DND-41 (cell line): Measurements from ENCODE around the gene EPS8L2.

Experiments used
- ATAC-seq: fragments of 200-7000 bp; cut with Tn5 transposase; 3 replicates; pipeline ENCODE4 v1.9.1; 2021; ENCODE audit warnings: low read depth; ENCODE audit not compliant: insufficient read depth
- DNase-seq: peaks from one replicate; pipeline ENCODE4 v3.0.0-alpha.2; 2020
- H2AFZ ChIP-seq: 2 replicates; pipeline ENCODE4 v1.6.0; 2012; ENCODE audit warnings: low read depth, low read length
- H3K27ac ChIP-seq: 2 replicates; pipeline ENCODE4 v1.5.1; 2012; ENCODE audit warnings: low read length, inconsistent platforms
- H3K27me3 ChIP-seq: fragments of 200-600 bp; sonication (generic); 2 replicates; pipeline ENCODE4 v1.6.0; 2012; ENCODE audit warnings: low read length, mild to moderate bottlenecking, inconsistent platforms; ENCODE audit not compliant: insufficient read depth, poor library complexity
- H3K36me3 ChIP-seq: 2 replicates; pipeline ENCODE4 v1.5.1; 2012; ENCODE audit warnings: low read length, inconsistent platforms; ENCODE audit not compliant: insufficient read depth
- H3K4me1 ChIP-seq: 2 replicates; pipeline ENCODE4 v1.5.1; 2012; ENCODE audit warnings: mild to moderate bottlenecking, low read length; ENCODE audit not compliant: insufficient read depth
- H3K4me2 ChIP-seq: 2 replicates; pipeline ENCODE4 v1.6.0; 2012; ENCODE audit warnings: mild to moderate bottlenecking, moderate library complexity, low read length, inconsistent platforms; ENCODE audit not compliant: insufficient read depth
- H3K4me3 ChIP-seq, 2 experiments: fragments of 200-600 bp in 1 of 2; shearing (Covaris generic) in 1 of 2; 2 replicates each; pipeline ENCODE4 v1.5.1; 2012 to 2016; ENCODE audit warnings: inconsistent platforms in 2 of 2, low read length in 2 of 2, mild to moderate bottlenecking in 2 of 2, low read depth in 1 of 2, moderate library complexity in 1 of 2
- H3K79me2 ChIP-seq: 2 replicates; pipeline ENCODE4 v1.6.0; 2012; ENCODE audit warnings: low read length, inconsistent platforms; ENCODE audit not compliant: insufficient read depth
- H3K9ac ChIP-seq: 2 replicates; pipeline ENCODE4 v1.6.0; 2012; ENCODE audit warnings: low read depth, mild to moderate bottlenecking, inconsistent platforms, low read length, moderate library complexity
- H3K9me3 ChIP-seq: 2 replicates; pipeline ENCODE4 v1.5.1; 2012; ENCODE audit warnings: low read length, moderate library complexity, mild to moderate bottlenecking, inconsistent platforms; ENCODE audit not compliant: insufficient read depth, severe bottlenecking
- H4K20me1 ChIP-seq: 2 replicates; pipeline ENCODE4 v1.6.0; 2012; ENCODE audit warnings: low read length; ENCODE audit not compliant: insufficient read depth
- EZH2 ChIP-seq: IDR thresholded peaks from 3 replicates; pipeline ENCODE4 v1.6.1; 2012; ENCODE audit warnings: borderline replicate concordance, low read depth, mild to moderate bottlenecking, moderate library complexity, low read length, inconsistent platforms; ENCODE audit not compliant: severe bottlenecking
- TF ChIP-seq, protein P1 (sequence below): IDR thresholded peaks from 2 replicates; pipeline ENCODE4 v1.5.1; 2012; ENCODE audit warnings: borderline replicate concordance, low read length, moderate library complexity, mild to moderate bottlenecking; ENCODE audit not compliant: poor library complexity, severe bottlenecking; ENCODE audit errors: extremely low read depth

EPS8L2 gene

DNA sequence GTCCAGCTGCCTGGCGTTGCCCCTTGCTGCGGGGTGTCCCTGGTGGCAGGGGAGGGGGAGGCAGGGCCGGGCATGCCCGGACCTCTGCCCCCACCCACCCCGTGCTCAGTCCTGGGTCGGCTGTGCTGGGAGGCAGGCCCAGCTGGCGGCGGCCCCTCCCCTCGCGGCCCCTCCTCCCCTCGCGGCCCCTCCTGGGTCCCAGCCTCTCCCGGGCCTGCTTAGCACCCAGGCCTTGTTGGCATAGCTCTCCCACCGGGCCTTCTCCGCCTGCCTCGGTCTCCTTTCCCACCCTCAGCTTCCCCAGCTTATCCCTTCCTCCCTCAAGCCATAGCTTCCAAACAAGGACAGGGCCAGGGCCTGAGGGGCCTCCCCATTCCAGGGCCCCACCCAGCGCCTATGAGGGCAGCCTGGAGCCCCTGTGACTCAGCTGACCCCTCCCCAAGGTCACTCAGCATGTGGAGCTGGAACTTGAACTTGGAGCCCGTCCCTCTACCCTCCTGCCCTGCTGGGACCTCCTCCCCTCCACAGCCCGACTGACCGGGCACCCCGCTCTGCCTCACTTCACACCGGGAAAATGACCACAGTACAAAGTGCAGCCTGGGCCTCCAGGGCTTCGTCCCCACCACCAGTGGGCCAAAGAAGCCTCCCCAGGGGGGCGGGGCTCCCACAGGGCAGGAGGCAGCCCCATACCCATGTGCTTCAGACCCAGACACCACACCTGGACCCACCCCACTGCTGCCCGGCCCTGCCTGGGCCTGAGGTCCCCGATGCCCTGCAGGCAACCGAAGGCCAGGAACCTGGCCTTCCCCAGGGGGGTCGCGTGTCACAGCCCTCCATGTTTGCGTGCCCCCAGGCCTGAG lies 1.2 kb downstream of the EPS8L2 start:
- H3K27ac ChIP-seq = no peak overlapping the region
- H3K4me1 ChIP-seq = no peaks in the 10 kb centered on the region
- H3K36me3 ChIP-seq = peaks cover 10% of the 10 kb centered on the region; the same call in 1 of the 2 replicates
- no peak overlapping the region for H3K9ac ChIP-seq
- no peaks in the 10 kb centered on the region for H3K79me2 ChIP-seq
- no peak overlapping the region for H2AFZ ChIP-seq
- no peak overlapping the region for H3K4me2 ChIP-seq
- TF ChIP-seq, protein P1, sequence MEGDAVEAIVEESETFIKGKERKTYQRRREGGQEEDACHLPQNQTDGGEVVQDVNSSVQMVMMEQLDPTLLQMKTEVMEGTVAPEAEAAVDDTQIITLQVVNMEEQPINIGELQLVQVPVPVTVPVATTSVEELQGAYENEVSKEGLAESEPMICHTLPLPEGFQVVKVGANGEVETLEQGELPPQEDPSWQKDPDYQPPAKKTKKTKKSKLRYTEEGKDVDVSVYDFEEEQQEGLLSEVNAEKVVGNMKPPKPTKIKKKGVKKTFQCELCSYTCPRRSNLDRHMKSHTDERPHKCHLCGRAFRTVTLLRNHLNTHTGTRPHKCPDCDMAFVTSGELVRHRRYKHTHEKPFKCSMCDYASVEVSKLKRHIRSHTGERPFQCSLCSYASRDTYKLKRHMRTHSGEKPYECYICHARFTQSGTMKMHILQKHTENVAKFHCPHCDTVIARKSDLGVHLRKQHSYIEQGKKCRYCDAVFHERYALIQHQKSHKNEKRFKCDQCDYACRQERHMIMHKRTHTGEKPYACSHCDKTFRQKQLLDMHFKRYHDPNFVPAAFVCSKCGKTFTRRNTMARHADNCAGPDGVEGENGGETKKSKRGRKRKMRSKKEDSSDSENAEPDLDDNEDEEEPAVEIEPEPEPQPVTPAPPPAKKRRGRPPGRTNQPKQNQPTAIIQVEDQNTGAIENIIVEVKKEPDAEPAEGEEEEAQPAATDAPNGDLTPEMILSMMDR = no peak
- no peak for TF ChIP-seq EZH2
- no peaks in the 10 kb centered on the region for H3K9me3 ChIP-seq
- peaks cover 9% of the 10 kb centered on the region for H4K20me1 ChIP-seq
- DNase-seq = no peak
- no peak overlapping the region for H3K4me3 ChIP-seq
- ATAC-seq = peak; percentile 23; the same call in 1 of the 3 replicates
- H3K27me3 ChIP-seq = no peaks in the 10 kb centered on the region

DNA sequence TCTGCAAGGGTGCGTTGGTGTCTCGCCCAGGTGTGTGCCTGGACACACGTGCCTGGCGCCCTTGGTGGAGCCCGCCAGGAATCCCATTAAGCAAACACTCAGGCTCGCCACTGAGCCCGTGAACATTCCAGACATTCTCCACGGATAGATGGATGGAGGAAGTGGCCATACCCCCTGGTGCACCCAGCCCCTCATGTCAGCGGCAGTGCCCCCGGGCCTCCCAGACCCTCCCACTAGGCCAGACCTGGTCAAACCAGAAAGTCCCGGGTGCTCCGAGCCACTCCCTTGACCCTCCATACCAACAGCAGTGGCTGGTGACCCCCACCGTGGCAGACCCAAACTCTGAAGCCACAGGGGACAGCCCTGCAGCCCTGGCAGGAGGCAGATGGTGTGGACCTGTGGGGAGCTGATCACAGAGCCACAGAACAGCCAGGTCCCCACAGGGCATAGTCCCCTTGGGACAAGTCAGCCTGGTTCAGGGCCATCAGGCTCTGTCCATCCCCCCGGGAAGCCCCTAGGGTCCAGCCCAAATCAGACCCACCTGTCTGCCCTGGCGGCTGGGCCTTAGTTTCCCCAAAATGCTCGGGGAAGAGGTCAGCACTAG lies 1.9 kb downstream of the EPS8L2 start:
- no peak overlapping the region for H3K4me3 ChIP-seq
- H3K4me1 ChIP-seq = no peaks in the 10 kb centered on the region

DNA sequence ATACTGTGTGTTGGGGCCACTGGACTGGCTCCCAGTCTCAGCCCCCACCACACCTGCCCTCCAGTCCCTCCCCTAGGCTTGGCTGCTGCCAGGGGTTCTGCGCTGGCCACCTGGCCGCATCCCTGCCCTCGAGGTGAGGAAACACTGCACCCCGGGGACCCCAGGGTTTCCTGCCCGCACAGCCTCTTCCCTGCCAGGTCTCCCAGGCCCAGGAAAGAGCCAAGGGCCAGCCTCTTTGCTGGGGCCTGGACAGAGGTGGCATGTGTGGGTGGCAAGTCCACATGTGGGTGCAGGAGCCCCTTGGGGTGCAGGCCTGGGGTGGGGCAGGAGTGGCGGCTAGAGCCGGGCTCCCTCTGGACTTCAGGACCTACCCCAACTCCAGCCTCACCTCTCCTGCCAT lies 2.5 kb downstream of the EPS8L2 start:
- no peaks in the 10 kb centered on the region for H3K4me1 ChIP-seq
- peaks cover 7% of the 10 kb centered on the region; the same call in 1 of the 2 replicates for H3K36me3 ChIP-seq
- peaks cover 5% of the 10 kb centered on the region for H4K20me1 ChIP-seq
- H3K9ac ChIP-seq = no peak overlapping the region
- H3K4me2 ChIP-seq = no peak overlapping the region
- no peak for ATAC-seq
- no peaks in the 10 kb centered on the region for H3K9me3 ChIP-seq
- no peak for DNase-seq
- TF ChIP-seq EZH2 = no peak
- no peak overlapping the region for H3K27ac ChIP-seq
- H2AFZ ChIP-seq = no peak overlapping the region
- H3K79me2 ChIP-seq = no peaks in the 10 kb centered on the region
- no peaks in the 10 kb centered on the region for H3K27me3 ChIP-seq
- no peak overlapping the region for H3K4me3 ChIP-seq

More for the DNA sequence above, 1.9 kb downstream of the EPS8L2 start:
- no peaks in the 10 kb centered on the region for H3K9me3 ChIP-seq
- TF ChIP-seq, protein P1 = no peak
- TF ChIP-seq EZH2 = no peak
- peaks cover 9% of the 10 kb centered on the region; the same call in 1 of the 2 replicates for H3K36me3 ChIP-seq
- DNase-seq = no peak
- no peak for ATAC-seq
- H3K79me2 ChIP-seq = no peaks in the 10 kb centered on the region
- no peak overlapping the region for H3K9ac ChIP-seq
- peaks cover 9% of the 10 kb centered on the region for H4K20me1 ChIP-seq
- no peak overlapping the region for H3K27ac ChIP-seq
- no peak overlapping the region for H2AFZ ChIP-seq
- no peaks in the 10 kb centered on the region for H3K27me3 ChIP-seq
- no peak overlapping the region for H3K4me2 ChIP-seq
